Suppressor macrophage (primary cell): ENCODE measurements around the gene RPRD2.

Source experiments
- DNase-seq, 4 experiments: peaks; one replicate each; pipeline ENCODE4 v3.0.0-alpha.2; 2020 to 2022

The RPRD2 gene

GRCh38 chr1:150473659-150474058 is 109.7 kb downstream of the RPRD2 start:
- DNase-seq: no peak

DNA sequence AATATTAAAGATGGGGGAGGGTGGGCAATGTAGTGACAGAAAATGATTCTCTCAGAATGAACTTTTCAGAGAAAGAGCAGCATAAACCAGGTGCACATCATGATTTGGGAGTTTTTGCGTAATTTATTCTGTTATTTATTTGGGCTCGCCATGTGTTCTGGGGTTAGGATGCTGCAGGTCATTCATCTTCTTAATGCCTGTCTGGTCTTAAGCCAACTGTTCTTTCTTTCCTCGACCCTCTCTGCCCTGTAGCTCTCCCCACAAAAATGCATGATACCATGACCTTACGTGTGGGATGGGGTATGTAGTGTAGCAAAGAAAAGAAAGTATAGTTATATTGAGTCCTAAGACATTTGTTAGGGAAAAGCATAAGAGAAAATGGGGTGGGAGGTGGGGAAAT is 110.9 kb downstream of the RPRD2 start:
- DNase-seq: no peak

DNA sequence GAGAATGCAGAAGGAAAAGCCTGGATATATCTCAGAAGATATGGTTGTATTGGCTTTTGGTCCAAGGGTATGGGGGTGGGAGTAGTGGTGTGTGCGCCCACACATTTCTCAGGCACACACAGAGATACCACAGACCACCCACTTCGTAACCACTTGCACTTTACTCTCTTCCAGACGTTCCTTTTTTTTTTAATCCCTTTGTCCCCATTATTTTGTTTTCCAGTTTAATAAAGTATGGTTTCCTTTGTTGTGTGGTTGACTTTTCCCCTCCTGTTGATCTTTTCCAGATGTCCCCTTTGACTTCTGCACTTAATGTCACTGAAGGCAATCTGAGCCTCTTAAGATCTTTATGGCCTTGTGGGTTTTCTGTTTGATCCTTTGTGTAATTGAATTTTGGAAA is 112.8 kb downstream of the RPRD2 start:
- no peak for DNase-seq

GRCh38 chr1:150477320-150477719 is 113.4 kb downstream of the RPRD2 start:
- no peak for DNase-seq

- no peak for DNase-seq
Observed at GRCh38 chr1:150477733-150478132, 113.8 kb downstream of the RPRD2 start.

GRCh38 chr1:150479370-150479769 is 115.4 kb downstream of the RPRD2 start:
- DNase-seq: no peak

DNA sequence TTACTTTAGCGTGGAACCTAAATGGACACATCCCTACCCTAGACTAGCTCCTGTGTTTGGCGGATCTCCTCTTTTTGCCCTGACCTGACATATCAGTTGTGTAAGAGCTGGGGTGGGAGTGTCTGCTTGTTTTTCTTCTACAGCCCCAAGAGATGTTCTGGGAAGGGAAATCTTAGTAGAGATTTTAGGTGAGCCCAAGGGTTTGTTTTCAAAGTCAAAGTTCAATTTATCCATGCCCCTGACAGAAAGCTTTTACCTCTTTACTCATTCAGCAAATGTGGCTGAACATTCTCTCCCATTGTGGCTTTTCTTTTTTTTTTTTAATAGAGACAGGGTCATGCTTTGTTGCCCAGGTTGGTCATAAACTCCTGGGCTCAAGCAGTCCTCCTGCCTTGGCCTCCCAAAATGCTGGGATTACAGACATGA is 116.0 kb downstream of the RPRD2 start:
- DNase-seq: no peak

DNA sequence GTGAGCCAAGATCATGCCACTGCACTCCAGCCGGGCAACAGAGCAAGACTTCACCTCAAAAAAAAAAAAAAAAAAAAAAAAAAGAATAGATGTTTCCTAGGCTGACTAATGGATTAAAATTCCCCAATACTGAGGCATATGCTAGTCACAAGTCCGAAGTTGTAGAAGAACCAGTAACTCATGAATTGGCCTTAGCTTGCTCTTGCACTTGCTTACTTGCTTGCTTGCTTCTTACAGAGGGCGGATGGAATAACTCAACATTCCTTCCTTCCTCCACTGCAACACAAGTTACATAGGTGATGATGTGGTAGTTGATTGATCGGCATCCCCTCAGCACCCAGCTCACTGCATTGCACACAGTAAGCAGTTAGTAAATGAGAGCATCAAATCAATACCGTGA is 120.5 kb downstream of the RPRD2 start:
- DNase-seq: no peak

GRCh38 chr1:150484861-150485260 is 120.9 kb downstream of the RPRD2 start:
- peak in 3 of 4 experiments; percentile 12 to 33 (median 31) for DNase-seq

GRCh38 chr1:150486966-150487762 is 123.2 kb downstream of the RPRD2 start, which contains the start of gene TARS2:
Gene TARS2 (plus strand): TSS chr1:150487419. CDS start chr1:150487451, 32 bp downstream.
- DNase-seq: peak; percentile 96 to 100 (median 98)

DNA sequence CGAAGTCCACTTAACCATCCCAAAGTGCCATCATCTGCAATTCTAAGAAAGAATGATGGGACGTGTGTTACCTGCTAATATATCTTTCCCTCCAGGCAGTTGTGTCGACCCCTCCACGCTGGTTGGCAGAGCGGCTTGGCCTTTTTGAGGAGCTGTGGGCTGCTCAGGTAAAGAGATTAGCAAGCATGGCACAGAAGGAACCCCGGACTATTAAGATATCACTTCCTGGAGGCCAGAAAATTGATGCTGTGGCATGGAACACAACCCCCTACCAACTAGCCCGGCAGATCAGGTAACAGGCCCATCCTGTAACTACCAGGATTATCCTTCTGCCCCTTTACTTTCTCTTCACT is 123.8 kb downstream of the RPRD2 start:
- no peak for DNase-seq

DNA sequence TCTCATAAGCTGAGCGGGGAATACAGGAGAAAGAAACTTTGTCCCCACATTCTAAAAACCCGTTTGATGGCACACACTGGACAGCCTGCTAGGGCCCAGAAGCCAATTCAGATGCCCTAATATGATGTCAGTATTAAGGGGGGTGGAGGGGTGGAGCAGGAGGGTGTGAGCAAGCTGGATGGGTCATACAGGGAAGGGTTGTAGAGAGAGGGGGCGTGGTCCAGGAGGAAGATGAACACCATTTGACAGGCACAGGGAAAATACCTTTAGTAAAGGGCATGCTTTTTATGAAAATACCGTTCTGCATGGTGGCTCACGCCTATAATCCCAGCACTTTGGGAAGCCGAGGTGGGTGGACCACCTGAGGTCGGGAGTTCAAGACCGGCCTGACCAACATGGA is 129.2 kb downstream of the RPRD2 start:
- no peak for DNase-seq

DNA sequence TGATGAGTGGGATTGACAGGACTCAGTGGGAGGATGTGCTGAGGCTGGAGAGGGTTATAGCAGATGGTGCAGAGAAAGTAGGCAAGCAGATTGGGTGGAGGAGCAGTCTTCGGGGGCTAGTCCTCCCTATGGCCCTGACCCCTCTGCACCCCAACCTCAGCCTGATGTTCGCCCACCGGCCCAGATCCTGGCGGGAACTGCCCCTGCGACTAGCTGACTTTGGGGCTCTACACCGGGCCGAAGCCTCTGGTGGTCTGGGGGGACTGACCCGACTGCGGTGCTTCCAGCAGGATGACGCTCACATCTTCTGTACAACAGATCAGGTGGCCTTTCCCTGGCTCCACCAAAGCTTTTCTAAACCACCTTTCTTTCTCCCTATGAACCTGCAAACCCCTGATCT is 134.4 kb downstream of the RPRD2 start:
- DNase-seq: no peak

- DNase-seq: no peak
Observed at GRCh38 chr1:150505431-150505830, 141.5 kb downstream of the RPRD2 start.

DNA sequence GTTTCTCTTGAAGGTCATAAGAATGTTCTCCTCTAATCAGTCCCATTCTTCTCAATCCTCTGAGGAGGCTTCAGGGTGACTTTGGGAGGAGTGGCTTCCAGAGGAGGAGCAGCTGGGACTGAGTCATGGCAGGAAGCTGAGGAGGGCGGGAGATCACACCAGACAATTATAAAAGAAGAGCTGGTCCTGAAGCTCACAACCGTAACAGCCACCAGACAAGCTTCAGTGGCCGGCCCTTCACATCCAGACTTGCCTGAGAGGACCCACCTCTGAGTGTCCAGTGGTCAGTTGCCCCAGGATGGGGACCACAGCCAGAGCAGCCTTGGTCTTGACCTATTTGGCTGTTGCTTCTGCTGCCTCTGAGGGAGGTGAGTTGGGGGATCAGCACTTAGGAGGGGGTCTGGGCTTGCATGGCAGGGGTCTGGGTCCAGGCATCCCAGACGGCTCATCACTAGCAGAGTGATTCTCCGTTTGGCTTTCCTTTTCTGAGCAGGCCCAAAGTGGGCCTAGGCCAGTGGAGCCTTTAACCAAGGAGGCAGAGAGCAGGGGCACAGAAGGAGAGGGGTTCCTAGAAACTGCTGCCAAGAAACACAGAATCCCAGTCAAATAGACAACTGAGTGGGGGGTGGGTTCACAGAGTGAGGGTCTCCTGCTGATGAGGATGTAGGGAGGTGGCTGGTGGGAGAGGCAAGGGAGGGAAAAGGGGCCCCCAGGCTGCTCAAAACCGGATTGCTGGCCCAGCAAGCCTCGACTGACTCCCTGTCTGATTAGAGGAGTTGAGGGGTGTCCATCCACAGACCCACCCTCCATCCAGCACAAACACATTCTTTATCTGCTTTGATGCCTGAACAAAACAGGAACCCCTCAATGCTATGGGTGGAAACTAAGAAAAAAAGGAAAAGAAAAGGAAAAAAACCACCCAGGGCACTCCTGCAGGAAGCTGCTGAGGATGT is 144.2 kb downstream of the RPRD2 start, which contains the start of gene ECM1:
ECM1 (plus strand) TSS at position 198 of the 953 bp plus-strand sequence; CDS start at position 299, 101 bp downstream.
- DNase-seq: peak; percentile 71 to 86 (median 84)

GRCh38 chr1:150508982-150509381 is 145.0 kb downstream of the RPRD2 start:
- DNase-seq: peak in 1 of 4 experiments; percentile 11

DNA sequence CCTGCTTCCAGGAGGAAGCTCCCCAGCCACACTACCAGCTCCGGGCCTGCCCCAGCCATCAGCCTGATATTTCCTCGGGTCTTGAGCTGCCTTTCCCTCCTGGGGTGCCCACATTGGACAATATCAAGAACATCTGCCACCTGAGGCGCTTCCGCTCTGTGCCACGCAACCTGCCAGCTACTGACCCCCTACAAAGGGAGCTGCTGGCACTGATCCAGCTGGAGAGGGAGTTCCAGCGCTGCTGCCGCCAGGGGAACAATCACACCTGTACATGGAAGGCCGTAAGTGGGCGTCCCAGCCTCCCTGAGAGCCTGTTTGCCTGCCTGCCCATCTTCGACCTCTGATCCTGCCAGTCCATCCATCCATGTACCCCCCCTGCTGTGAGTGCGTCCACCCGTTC is 147.6 kb downstream of the RPRD2 start:
- no peak for DNase-seq

DNA sequence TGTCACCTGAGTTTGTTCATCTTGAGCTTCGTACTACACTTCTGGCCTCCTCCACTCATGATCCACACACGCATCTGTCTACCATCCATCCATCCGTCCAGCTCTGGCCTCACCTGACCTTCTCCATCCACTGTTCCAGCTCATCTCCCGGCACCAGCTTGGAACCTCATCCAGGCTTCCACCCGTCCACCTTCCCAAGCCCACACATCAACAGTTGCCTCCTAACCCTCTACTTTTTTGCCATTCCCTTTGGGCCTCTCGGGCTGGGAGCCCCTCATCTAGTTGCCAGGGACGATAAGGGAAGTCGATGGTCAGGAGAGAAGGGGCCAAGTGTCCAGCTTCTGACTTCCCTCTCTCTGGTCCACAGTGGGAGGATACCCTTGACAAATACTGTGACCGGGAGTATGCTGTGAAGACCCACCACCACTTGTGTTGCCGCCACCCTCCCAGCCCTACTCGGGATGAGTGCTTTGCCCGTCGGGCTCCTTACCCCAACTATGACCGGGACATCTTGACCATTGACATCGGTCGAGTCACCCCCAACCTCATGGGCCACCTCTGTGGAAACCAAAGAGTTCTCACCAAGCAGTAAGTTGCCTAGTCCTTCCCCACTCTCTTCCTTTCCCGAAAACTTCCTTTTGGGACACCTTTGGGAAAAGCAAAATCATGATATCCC is 148.2 kb downstream of the RPRD2 start:
- no peak for DNase-seq

- DNase-seq: no peak
Observed at GRCh38 chr1:150512846-150513245, 148.9 kb downstream of the RPRD2 start.

- DNase-seq: no peak
Observed at GRCh38 chr1:150513351-150513791, 149.4 kb downstream of the RPRD2 start.

DNA sequence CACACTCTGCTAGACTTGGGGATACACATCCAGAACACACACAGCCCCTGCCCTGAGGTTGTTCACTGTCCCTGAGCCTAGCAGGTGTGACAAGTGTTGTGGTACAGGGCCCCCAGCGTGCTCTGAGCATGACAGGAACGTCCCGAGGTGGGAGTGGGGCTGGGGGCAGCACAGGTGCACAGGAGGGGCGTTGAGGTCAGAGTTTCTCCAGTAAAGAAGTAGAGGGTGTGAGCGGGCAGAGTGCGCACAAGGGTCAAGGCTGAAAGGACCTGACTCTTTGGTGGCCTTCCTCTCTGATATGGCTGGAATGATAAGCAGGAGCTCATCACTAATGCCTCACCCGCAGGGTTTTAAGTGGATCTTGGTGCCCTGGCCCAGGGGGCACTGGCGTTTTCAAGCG is 150.3 kb downstream of the RPRD2 start:
- no peak for DNase-seq

DNA sequence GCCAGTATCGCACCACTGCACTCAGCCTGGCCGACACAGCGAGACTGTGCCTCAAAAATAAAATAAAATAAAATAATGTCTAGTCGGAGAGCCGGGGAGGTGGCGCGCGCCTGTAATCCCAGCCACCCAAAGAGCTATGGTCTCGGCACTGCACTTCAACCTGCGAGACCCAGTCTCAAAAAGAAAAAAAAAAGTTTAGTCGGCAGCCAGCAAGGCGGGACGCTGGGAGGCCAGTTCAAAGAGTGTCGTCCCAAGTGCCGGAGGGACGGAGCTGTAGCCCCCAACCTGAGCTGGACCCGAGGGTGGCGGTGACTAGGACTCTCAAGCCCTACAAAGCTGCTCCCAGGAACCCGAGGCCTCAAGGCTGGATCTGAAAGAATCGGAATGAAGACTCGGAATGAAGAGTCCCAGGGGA is 151.0 kb downstream of the RPRD2 start:
- no peak for DNase-seq
